GM18873 (cell line): ENCODE results near the gene PRR3.

ENCODE experiments used
- ATAC-seq: cut with Tn5 transposase; IDR thresholded peaks from one replicate; pipeline ENCODE4 v1.9.1; 2021; ENCODE audit warnings: mild to moderate bottlenecking, moderate library complexity, moderate number of reproducible peaks; ENCODE audit not compliant: unreplicated experiment, low FRiP score

Gene PRR3

GRCh38 chr6:30533460-30534294 is 23.4 kb upstream of the PRR3 start:
- no peak for ATAC-seq

- ATAC-seq: no peak
These were observed 19.2 kb upstream of the PRR3 start for GRCh38 chr6:30537931-30538330.

GRCh38 chr6:30541515-30542403 is 15.3 kb upstream of the PRR3 start:
- ATAC-seq: no peak

GRCh38 chr6:30542404-30542725 is 14.7 kb upstream of the PRR3 start:
- ATAC-seq: no peak

GRCh38 chr6:30542915-30543314 is 14.2 kb upstream of the PRR3 start:
- ATAC-seq: no peak

- ATAC-seq: no peak
These were observed 13.3 kb upstream of the PRR3 start for GRCh38 chr6:30543821-30544220.

- no peak for ATAC-seq
These were observed 12.3 kb upstream of the PRR3 start for GRCh38 chr6:30544666-30545272.

- no peak for ATAC-seq
These were observed 9.6 kb upstream of the PRR3 start for GRCh38 chr6:30547454-30547853.

GRCh38 chr6:30548375-30548774 is 8.7 kb upstream of the PRR3 start:
- ATAC-seq: no peak

GRCh38 chr6:30554404-30554803 is 2.7 kb upstream of the PRR3 start:
- ATAC-seq: no peak

GRCh38 chr6:30554962-30555815 is 1.9 kb upstream of the PRR3 start:
- no peak for ATAC-seq

GRCh38 chr6:30555816-30556065 is 1.4 kb upstream of the PRR3 start:
- peak; percentile 16 for ATAC-seq

GRCh38 chr6:30556066-30556905 is 809 bp upstream of the PRR3 start, which contains the start of gene GNL1:
GNL1 (minus strand) TSS chr6:30556489; CDS start chr6:30556203, 286 bp downstream.
- ATAC-seq: peak; percentile 66

GRCh38 chr6:30557683-30557981 is 537 bp downstream of the PRR3 start:
- no peak for ATAC-seq

GRCh38 chr6:30560930-30561329 is 3.8 kb downstream of the PRR3 start:
- ATAC-seq: no peak

- ATAC-seq: no peak
These were observed 5.7 kb downstream of the PRR3 start for GRCh38 chr6:30562470-30563425.

- no peak for ATAC-seq
These were observed 7.0 kb downstream of the PRR3 start for GRCh38 chr6:30564114-30564513.

- no peak for ATAC-seq
These were observed 8.7 kb downstream of the PRR3 start for GRCh38 chr6:30565772-30566171.

GRCh38 chr6:30568245-30568644 is 11.2 kb downstream of the PRR3 start:
- no peak for ATAC-seq
